GM12878 (cell line): ENCODE data around the gene RBM12. TPM values are rescaled to one million over a fixed set of nuclear protein-coding genes. Genes with fewer than 3 reads are reported as not detected.

Source experiments
- BHLHE40 ChIP-seq, 2 experiments: fragments of 450-650 bp in 1 of 2; IDR thresholded peaks; 2 replicates each; pipeline ENCODE4 v1.6.1; 2011 to 2017; ENCODE audit warnings: low read depth in 2 of 2, borderline replicate concordance in 1 of 2, improper control_type of control experiment in 1 of 2, low read length in 1 of 2, mild to moderate bottlenecking in 1 of 2
- CBFB ChIP-seq: IDR thresholded peaks from 2 replicates; pipeline ENCODE4 v1.6.1; 2016; ENCODE audit warnings: antibody characterized with exemption, low read depth
- ESRRA ChIP-seq: IDR thresholded peaks from 2 replicates; pipeline ENCODE4 v1.6.1; 2012; ENCODE audit warnings: mild to moderate bottlenecking, low read length, improper control_type of control experiment
- HCFC1 ChIP-seq: fragments of 150-350 bp; IDR thresholded peaks from 2 replicates; pipeline ENCODE4 v1.6.1; 2014; ENCODE audit warnings: low read length
- MYB ChIP-seq: fragments of 150-350 bp; IDR thresholded peaks from 2 replicates; pipeline ENCODE4 v1.6.1; 2014; ENCODE audit warnings: mild to moderate bottlenecking, low read depth, low read length, borderline replicate concordance
- NBN ChIP-seq: fragments of 450-650 bp; IDR thresholded peaks from 2 replicates; pipeline ENCODE4 v1.6.1; 2016
- POLR2A ChIP-seq: IDR thresholded peaks from 2 replicates; pipeline ENCODE4 v1.6.1; 2011; ENCODE audit warnings: low read depth, mild to moderate bottlenecking, low read length
- POLR2AphosphoS5 ChIP-seq: IDR thresholded peaks from 2 replicates; pipeline ENCODE4 v1.6.1; 2011; ENCODE audit warnings: mild to moderate bottlenecking, low read length, inconsistent platforms
- RB1 ChIP-seq: fragments of 450-650 bp; formaldehyde crosslinking; IDR thresholded peaks from 2 replicates; pipeline ENCODE4 v1.6.1; 2017; ENCODE audit warnings: mild to moderate bottlenecking, borderline replicate concordance
- SP1 ChIP-seq: IDR thresholded peaks from one replicate; pipeline ENCODE4 v1.6.1; 2011; ENCODE audit warnings: low read depth, low read length
- ZBED1 ChIP-seq: IDR thresholded peaks from 2 replicates; pipeline ENCODE4 v1.6.1; 2016; ENCODE audit warnings: borderline replicate concordance
- ZNF384 ChIP-seq: IDR thresholded peaks from 2 replicates; pipeline ENCODE4 v1.6.1; 2012; ENCODE audit warnings: low read depth, mild to moderate bottlenecking, low read length, improper control_type of control experiment, borderline replicate concordance
- polyA plus RNA-seq, 11 experiments: library from polyadenylated mRNA; depleted of rRNA in 4 of 11; unstranded in 6 of 11; stranded (reverse) in 5 of 11; fragments of >200 nt; fragmentation: Nextera tagmentation in 4 of 11; fragmentation: Illumina TruSeq in 1 of 11; extraction: Ambion mirVana in 4 of 11; extraction: Trizol in 1 of 11; gene quantifications; 1 replicate in 1 of 11; 2 replicates in 10 of 11; pipeline versions ENCODE4 v1.2.1 to v1.2.3, GENCODE V29; 2011 to 2016; ENCODE audit warnings: inconsistent platforms in 2 of 11, missing spikeins in 2 of 11, low read depth in 1 of 11
- total RNA-seq, 4 experiments: library from RNA; depleted of rRNA in 3 of 4; stranded (reverse); fragments of >200 nt in 3 of 4; fragmentation: Illumina TruSeq in 1 of 4; extraction: Trizol in 1 of 4; gene quantifications; 2 replicates each; pipeline versions ENCODE4 v1.2.1 to v1.2.3, GENCODE V29; 2013 to 2021
- TF ChIP-seq, protein P1 (sequence below): fragments of 450-650 bp; IDR thresholded peaks from 2 replicates; pipeline ENCODE4 v1.6.1; 2017; ENCODE audit warnings: low read depth, mild to moderate bottlenecking, moderate library complexity

Gene RBM12
- total and polyA plus RNA-seq, 10 of the 15 experiments (the other 5 are each of a cell fraction or from before 2014, with no cell fraction given): 4.7 to 153 (median 58.5) TPM

DNA sequence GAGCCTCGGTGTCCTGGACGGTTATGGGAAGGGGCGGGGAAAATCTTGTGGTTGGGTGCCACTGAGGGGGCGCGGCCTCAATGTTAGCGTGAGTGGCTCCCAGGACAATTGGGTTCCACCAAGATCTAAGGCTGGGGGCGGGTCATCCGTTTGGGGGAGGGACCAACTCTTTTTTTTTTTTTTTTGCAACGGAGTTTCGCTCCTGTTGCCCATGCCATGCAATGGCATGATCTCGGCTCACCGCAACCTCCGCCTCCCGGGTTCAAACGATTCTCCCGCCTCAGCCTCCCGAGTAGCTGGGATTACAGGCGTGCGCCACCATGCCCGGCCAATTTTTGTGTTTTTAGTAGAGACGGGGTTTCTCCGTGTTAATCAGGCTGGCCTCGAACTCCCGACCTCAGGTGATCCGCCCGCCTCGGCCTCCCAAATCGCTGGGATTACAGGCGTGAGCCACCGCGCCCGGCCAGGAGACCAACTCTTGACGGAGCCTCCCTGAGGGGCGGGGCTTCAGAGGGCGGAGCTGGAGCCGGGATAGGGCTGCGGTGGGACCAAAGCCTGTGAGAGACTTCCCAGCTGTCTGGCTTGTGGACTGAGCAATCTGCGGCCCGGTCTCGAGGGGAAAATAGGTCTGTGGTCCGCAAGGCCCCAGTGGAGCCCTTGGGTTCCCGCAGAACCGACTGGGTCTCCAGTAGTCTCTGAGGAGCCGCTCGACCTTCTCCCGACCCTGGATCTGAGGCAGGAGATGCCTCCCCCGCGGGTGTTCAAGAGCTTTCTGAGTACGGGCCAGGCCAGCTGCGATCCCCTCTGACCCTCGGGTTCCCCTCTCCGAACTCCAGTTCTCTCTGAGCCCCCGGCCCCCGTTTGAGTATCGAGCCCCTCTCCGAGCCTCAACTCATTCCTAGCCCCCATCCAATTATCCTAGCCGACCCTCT is 48.0 kb downstream of the RBM12 start (continued):
- TF ChIP-seq, protein P1, sequence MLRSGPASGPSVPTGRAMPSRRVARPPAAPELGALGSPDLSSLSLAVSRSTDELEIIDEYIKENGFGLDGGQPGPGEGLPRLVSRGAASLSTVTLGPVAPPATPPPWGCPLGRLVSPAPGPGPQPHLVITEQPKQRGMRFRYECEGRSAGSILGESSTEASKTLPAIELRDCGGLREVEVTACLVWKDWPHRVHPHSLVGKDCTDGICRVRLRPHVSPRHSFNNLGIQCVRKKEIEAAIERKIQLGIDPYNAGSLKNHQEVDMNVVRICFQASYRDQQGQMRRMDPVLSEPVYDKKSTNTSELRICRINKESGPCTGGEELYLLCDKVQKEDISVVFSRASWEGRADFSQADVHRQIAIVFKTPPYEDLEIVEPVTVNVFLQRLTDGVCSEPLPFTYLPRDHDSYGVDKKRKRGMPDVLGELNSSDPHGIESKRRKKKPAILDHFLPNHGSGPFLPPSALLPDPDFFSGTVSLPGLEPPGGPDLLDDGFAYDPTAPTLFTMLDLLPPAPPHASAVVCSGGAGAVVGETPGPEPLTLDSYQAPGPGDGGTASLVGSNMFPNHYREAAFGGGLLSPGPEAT: peak; percentile 56
- peak in 1 of 2 experiments; percentile 36; a peak in 1 of 4 replicates for TF ChIP-seq BHLHE40 (IDR thresholded peaks at IDR 0.05; ENCODE audit: borderline replicate concordance in 1 of 2, low read depth in 2 of 2, low read length in 1 of 2)
- no peak for TF ChIP-seq HCFC1
- peak; percentile 75; the same call in 1 of the 2 replicates for TF ChIP-seq RB1
- TF ChIP-seq ZNF384: peak; percentile 89
- no peak for TF ChIP-seq ZBED1
- TF ChIP-seq CBFB: peak; percentile 68; the same call in 1 of the 2 replicates
- TF ChIP-seq MYB: no peak
- TF ChIP-seq ESRRA: no peak
- TF ChIP-seq POLR2A: no peak
- peak; percentile 34; the same call in 1 of the 2 replicates for TF ChIP-seq POLR2AphosphoS5
- peak; percentile 85 for TF ChIP-seq SP1
- TF ChIP-seq NBN: peak; percentile 94
- TF ChIP-seq, all 136 proteins: peak for 31
